Hepatocyte (in vitro differentiated cells): ENCODE data around the gene TSTD2.
"Not testable (repeated sequence)": the region's sequence is repeated elsewhere in the genome, so short reads cannot be mapped to it uniquely, and the experiment has no call there.

Experiments
- CTCF ChIP-seq: fragments of 200-600 bp; sonication (generic); IDR thresholded peaks from 2 replicates; pipeline ENCODE4 v1.5.1; 2016; ENCODE audit warnings: antibody characterized with exemption, mild to moderate bottlenecking; ENCODE audit not compliant: poor library complexity
- EZH2 ChIP-seq: fragments of 200-600 bp; sonication (generic); IDR thresholded peaks from 2 replicates; pipeline ENCODE4 v1.6.1; 2016; ENCODE audit warnings: antibody characterized with exemption, mild to moderate bottlenecking, borderline replicate concordance

DNA sequence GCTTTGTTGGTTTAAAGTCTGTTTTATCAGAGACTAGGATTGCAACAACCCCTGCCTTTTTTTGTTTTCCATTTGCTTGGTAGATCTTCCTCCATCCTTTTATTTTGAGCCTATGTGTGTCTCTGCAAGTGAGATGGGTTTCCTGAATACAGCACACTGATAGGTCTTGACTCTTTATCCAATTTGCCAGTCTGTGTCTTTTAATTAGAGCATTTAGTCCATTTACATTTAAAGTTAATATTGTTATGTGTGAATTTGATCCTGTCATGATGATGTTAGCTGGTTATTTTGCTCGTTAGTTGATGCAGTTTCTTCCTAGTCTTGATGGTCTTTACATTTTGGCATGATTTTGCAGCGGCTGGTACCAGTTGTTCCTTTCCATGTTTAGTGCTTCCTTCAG, 48.4 kb downstream of the TSTD2 start:
- TF ChIP-seq CTCF, EZH2: not testable (repeated sequence)
